ENCODE data around the gene SCAPER.
"Not testable (repeated sequence)": the region's sequence is repeated elsewhere in the genome, so short reads cannot be mapped to it uniquely, and the experiment has no call there.

Gene SCAPER

GRCh38 chr15:76904461-76905012 is 603 bp downstream of the SCAPER start:
- DNase-seq = no peak

- DNase-seq = peak; percentile 9
These were observed 1.9 kb downstream of the SCAPER start for GRCh38 chr15:76903251-76903681.

GRCh38 chr15:76901965-76902364 is 3.2 kb downstream of the SCAPER start:
- no peak for DNase-seq

GRCh38 chr15:76899931-76900310 is 5.2 kb downstream of the SCAPER start:
- DNase-seq = not testable (repeated sequence)

GRCh38 chr15:76899176-76899930 is 5.8 kb downstream of the SCAPER start:
- DNase-seq = not testable (repeated sequence)

- no peak for DNase-seq
These were observed 7.0 kb downstream of the SCAPER start for GRCh38 chr15:76898102-76898501.

GRCh38 chr15:76894174-76894573 is 11.0 kb downstream of the SCAPER start:
- no peak for DNase-seq

GRCh38 chr15:76892836-76893235 is 12.3 kb downstream of the SCAPER start:
- not testable (repeated sequence) for DNase-seq

- not testable (repeated sequence) for DNase-seq
These were observed 17.6 kb downstream of the SCAPER start for GRCh38 chr15:76887280-76888141.

GRCh38 chr15:76885212-76885611 is 19.9 kb downstream of the SCAPER start:
- DNase-seq = no peak

- no peak for DNase-seq
These were observed 29.2 kb downstream of the SCAPER start for GRCh38 chr15:76875911-76876310.

GRCh38 chr15:76873066-76873465 is 32.1 kb downstream of the SCAPER start:
- not testable (repeated sequence) for DNase-seq

- DNase-seq = no peak
These were observed 33.2 kb downstream of the SCAPER start for GRCh38 chr15:76871930-76872329.

GRCh38 chr15:76868740-76869139 is 36.4 kb downstream of the SCAPER start:
- DNase-seq = no peak

- no peak for DNase-seq
These were observed 38.3 kb downstream of the SCAPER start for GRCh38 chr15:76866716-76867321.

GRCh38 chr15:76866008-76866407 is 39.1 kb downstream of the SCAPER start:
- no peak for DNase-seq

- no peak for DNase-seq
These were observed 39.6 kb downstream of the SCAPER start for GRCh38 chr15:76865548-76865991.

GRCh38 chr15:76864586-76864985 is 40.6 kb downstream of the SCAPER start:
- DNase-seq = no peak

- no peak for DNase-seq
These were observed 41.4 kb downstream of the SCAPER start for GRCh38 chr15:76863693-76864092.

GRCh38 chr15:76863123-76863522 is 42.0 kb downstream of the SCAPER start:
- DNase-seq = no peak

- no peak for DNase-seq
These were observed 43.2 kb downstream of the SCAPER start for GRCh38 chr15:76861815-76862397.

GRCh38 chr15:76860201-76860600 is 44.9 kb downstream of the SCAPER start:
- DNase-seq = no peak

- DNase-seq = not testable (repeated sequence)
These were observed 54.8 kb downstream of the SCAPER start for GRCh38 chr15:76850367-76850766.

All from SHP77 treated with DMSO at 0.1 percent for 48 hours (cell line).